HEK293 (cell line): ENCODE results near the gene MAPK8IP3.
A peak's percentile ranks its signal among the peaks of the same experiment; 100 is the strongest.

Experiments
- CTCF ChIA-PET: fragments of 350-600 bp; formaldehyde crosslinking; extraction: SDS; loops from one replicate; lab custom pipeline; 2021; ENCODE audit warnings: antibody characterized with exemption; lab: Yijun Ruan, JAX
- POLR2A ChIA-PET: fragments of 300-600 bp; formaldehyde crosslinking; extraction: SDS; loops from one replicate; lab custom pipeline; 2020; ENCODE audit warnings: antibody characterized with exemption, inconsistent platforms; lab: Yijun Ruan, JAX
- H3K27ac ChIP-seq: fragments of 200-500 bp; sonication (Bioruptor generic); 2 replicates; pipeline ENCODE4 v1.5.1; 2014; ENCODE audit warnings: low read depth, low read length, control low read depth, inconsistent platforms; ENCODE audit errors: extremely low read depth
- H3K36me3 ChIP-seq, 2 experiments: fragments of 200-500 bp in 1 of 2; sonication (Bioruptor generic) in 1 of 2; 1 replicate in 1 of 2; 2 replicates in 1 of 2; pipeline ENCODE4 v1.5.1; 2014 to 2017; ENCODE audit warnings: inconsistent platforms in 2 of 2, low read length in 2 of 2; ENCODE audit not compliant: control insufficient read depth in 2 of 2, insufficient read depth in 1 of 2
- H3K4me1 ChIP-seq: fragments of 200-500 bp; sonication (Bioruptor generic); 2 replicates; pipeline ENCODE4 v1.5.1; 2014; ENCODE audit warnings: mild to moderate bottlenecking, low read length, inconsistent platforms; ENCODE audit not compliant: control insufficient read depth, insufficient read depth
- H3K4me3 ChIP-seq: 2 replicates; pipeline ENCODE4 v1.5.1; 2011; ENCODE audit warnings: low read depth, mild to moderate bottlenecking, control low read depth, low read length, moderate library complexity
- H3K9me3 ChIP-seq: fragments of 200-500 bp; sonication (Bioruptor generic); 2 replicates; pipeline ENCODE4 v1.5.1; 2014; ENCODE audit warnings: low read depth, low read length, inconsistent platforms; ENCODE audit not compliant: control insufficient read depth, insufficient read depth
- BCL11B ChIP-seq: fragments of 450-650 bp; formaldehyde crosslinking; IDR thresholded peaks from 2 replicates; pipeline ENCODE4 v1.5.1; 2016; ENCODE audit warnings: low read depth, missing biosample characterization, missing genetic modification characterization
- MEIS1 ChIP-seq: sonication (generic); formaldehyde crosslinking; IDR thresholded peaks from 2 replicates; pipeline ENCODE4 v1.8.1; 2022; ENCODE audit warnings: missing genetic modification reagents, mild to moderate bottlenecking, borderline replicate concordance
- RBAK ChIP-seq: fragments of 450-650 bp; formaldehyde crosslinking; IDR thresholded peaks from 2 replicates; pipeline ENCODE4 v1.5.1; 2016; ENCODE audit warnings: missing biosample characterization, missing genetic modification characterization
- ZFHX2 ChIP-seq: fragments of 450-650 bp; formaldehyde crosslinking; conservative IDR thresholded peaks from 2 replicates; pipeline ENCODE4 v1.5.1; 2016; ENCODE audit warnings: missing biosample characterization, missing genetic modification characterization
- ZNF10 ChIP-seq: fragments of 450-650 bp; formaldehyde crosslinking; IDR thresholded peaks from 2 replicates; pipeline ENCODE4 v1.5.1; 2017; ENCODE audit warnings: missing biosample characterization, missing genetic modification characterization
- ZNF133 ChIP-seq: fragments of 450-650 bp; formaldehyde crosslinking; IDR thresholded peaks from 2 replicates; pipeline ENCODE4 v1.5.1; 2016; ENCODE audit warnings: missing biosample characterization, missing genetic modification characterization
- ZNF514 ChIP-seq: fragments of 450-650 bp; formaldehyde crosslinking; IDR thresholded peaks from 2 replicates; pipeline ENCODE4 v1.5.1; 2016; ENCODE audit warnings: missing biosample characterization, missing genetic modification characterization
- ZNF626 ChIP-seq: fragments of 450-650 bp; sonication (Bioruptor Pico); formaldehyde crosslinking; IDR thresholded peaks from 2 replicates; pipeline ENCODE4 v1.5.1; 2018; ENCODE audit warnings: missing biosample characterization, missing genetic modification characterization, inconsistent platforms
- ZNF692 ChIP-seq: fragments of 450-650 bp; formaldehyde crosslinking; IDR thresholded peaks from 2 replicates; pipeline ENCODE4 v1.5.1; 2016; ENCODE audit warnings: missing biosample characterization, missing genetic modification characterization
- TF ChIP-seq, protein P1 (sequence below): fragments of 450-650 bp; formaldehyde crosslinking; IDR thresholded peaks from 2 replicates; pipeline ENCODE4 v1.5.1; 2016; ENCODE audit warnings: missing biosample characterization, missing genetic modification characterization
- TF ChIP-seq, protein P2 (sequence below): fragments of 450-650 bp; formaldehyde crosslinking; IDR thresholded peaks from 2 replicates; pipeline ENCODE4 v1.5.1; 2016; ENCODE audit warnings: missing biosample characterization, missing genetic modification characterization, low read depth
- TF ChIP-seq, protein P3 (sequence below): fragments of 450-650 bp; formaldehyde crosslinking; IDR thresholded peaks from 2 replicates; pipeline ENCODE4 v1.5.1; 2016; ENCODE audit warnings: missing biosample characterization, missing genetic modification characterization

The MAPK8IP3 gene

DNA sequence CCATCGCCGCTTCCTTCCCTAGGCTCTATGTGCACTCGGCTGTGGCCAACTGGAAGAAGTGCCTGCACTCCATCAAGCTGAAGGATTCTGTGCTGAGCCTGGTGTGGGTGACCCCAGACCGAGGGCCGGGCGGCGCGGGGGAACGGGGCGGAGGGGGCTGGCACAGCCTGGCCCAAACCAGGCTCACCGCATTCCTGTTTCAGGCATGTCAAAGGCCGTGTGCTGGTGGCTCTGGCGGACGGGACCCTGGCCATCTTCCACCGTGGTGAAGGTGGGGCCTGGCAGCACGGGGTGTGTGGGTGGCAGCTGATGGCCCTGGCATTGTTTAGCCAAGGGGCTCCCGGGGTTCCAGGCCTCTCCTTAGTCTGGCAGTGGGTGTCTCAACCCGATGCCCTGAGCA, 60.7 kb downstream of the MAPK8IP3 start:
- TF ChIP-seq, protein P1, sequence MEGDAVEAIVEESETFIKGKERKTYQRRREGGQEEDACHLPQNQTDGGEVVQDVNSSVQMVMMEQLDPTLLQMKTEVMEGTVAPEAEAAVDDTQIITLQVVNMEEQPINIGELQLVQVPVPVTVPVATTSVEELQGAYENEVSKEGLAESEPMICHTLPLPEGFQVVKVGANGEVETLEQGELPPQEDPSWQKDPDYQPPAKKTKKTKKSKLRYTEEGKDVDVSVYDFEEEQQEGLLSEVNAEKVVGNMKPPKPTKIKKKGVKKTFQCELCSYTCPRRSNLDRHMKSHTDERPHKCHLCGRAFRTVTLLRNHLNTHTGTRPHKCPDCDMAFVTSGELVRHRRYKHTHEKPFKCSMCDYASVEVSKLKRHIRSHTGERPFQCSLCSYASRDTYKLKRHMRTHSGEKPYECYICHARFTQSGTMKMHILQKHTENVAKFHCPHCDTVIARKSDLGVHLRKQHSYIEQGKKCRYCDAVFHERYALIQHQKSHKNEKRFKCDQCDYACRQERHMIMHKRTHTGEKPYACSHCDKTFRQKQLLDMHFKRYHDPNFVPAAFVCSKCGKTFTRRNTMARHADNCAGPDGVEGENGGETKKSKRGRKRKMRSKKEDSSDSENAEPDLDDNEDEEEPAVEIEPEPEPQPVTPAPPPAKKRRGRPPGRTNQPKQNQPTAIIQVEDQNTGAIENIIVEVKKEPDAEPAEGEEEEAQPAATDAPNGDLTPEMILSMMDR (tag by site-specific recombination): no peak
- TF ChIP-seq ZFHX2 (tag by site-specific recombination): peak; percentile 38
- TF ChIP-seq, all 188 proteins: peak for 1
- no peak overlapping the region for H3K4me3 ChIP-seq
- peaks cover 3% of the 10 kb centered on the region; the same call in 1 of the 2 replicates for H3K4me1 ChIP-seq
- H3K36me3 ChIP-seq: peaks cover 0 to 87% of the 10 kb centered on the region in 2 experiments; a peak in 1 of 3 replicates
- no peak overlapping the region for H3K27ac ChIP-seq
- CTCF ChIA-PET: no interaction called here
- POLR2A ChIA-PET: no interaction called here
- no peaks in the 10 kb centered on the region for H3K9me3 ChIP-seq

GRCh38 chr16:1767116-1767994, 61.4 kb downstream of the MAPK8IP3 start:
- Histone ChIP-seq H3K4me3 (no peak overlapping the region), H3K36me3 (peaks cover 0 to 87% of the 10 kb centered on the region in 2 experiments; a peak in 1 of 3 replicates), H3K9me3 (no peaks in the 10 kb centered on the region), H3K4me1 (peaks cover 3% of the 10 kb centered on the region; the same call in 1 of the 2 replicates), H3K27ac (no peak overlapping the region)
- POLR2A ChIA-PET: interaction anchor here (1.7 to 6.0 kb wide), 2 partner anchors 14 to 61 kb away, joined by 5 to 113 read pairs; partner anchors contain the start of genes MAPK8IP3, NUBP2 and SPSB3
- TF ChIP-seq ZNF692 (tag by site-specific recombination) (0 out of 2 replicates have a peak, but pooled peaks have one; percentile 22), RBAK (tag by site-specific recombination) (no peak), BCL11B (tag by site-specific recombination) (peak; percentile 68; the same call in 1 of the 2 replicates), ZNF10 (tag by site-specific recombination) (peak; percentile 42; the same call in 1 of the 2 replicates), ZNF514 (tag by site-specific recombination) (no peak), MEIS1 (CRISPR knock-in tag) (no peak), ZNF133 (no peak), ZNF626 (tag by site-specific recombination) (no peak)
- TF ChIP-seq, protein P2, sequence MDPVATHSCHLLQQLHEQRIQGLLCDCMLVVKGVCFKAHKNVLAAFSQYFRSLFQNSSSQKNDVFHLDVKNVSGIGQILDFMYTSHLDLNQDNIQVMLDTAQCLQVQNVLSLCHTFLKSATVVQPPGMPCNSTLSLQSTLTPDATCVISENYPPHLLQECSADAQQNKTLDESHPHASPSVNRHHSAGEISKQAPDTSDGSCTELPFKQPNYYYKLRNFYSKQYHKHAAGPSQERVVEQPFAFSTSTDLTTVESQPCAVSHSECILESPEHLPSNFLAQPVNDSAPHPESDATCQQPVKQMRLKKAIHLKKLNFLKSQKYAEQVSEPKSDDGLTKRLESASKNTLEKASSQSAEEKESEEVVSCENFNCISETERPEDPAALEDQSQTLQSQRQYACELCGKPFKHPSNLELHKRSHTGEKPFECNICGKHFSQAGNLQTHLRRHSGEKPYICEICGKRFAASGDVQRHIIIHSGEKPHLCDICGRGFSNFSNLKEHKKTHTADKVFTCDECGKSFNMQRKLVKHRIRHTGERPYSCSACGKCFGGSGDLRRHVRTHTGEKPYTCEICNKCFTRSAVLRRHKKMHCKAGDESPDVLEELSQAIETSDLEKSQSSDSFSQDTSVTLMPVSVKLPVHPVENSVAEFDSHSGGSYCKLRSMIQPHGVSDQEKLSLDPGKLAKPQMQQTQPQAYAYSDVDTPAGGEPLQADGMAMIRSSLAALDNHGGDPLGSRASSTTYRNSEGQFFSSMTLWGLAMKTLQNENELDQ: no peak
- TF ChIP-seq, protein P3, sequence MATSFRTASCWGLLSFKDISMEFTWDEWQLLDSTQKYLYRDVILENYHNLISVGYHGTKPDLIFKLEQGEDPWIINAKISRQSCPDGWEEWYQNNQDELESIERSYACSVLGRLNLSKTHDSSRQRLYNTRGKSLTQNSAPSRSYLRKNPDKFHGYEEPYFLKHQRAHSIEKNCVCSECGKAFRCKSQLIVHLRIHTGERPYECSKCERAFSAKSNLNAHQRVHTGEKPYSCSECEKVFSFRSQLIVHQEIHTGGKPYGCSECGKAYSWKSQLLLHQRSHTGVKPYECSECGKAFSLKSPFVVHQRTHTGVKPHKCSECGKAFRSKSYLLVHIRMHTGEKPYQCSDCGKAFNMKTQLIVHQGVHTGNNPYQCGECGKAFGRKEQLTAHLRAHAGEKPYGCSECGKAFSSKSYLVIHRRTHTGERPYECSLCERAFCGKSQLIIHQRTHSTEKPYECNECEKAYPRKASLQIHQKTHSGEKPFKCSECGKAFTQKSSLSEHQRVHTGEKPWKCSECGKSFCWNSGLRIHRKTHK (tag by site-specific recombination): no peak
- CTCF ChIA-PET: no interaction called here
